GM18951 (cell line): ENCODE measurements around the gene DENND5B.

ENCODE experiments used
- POLR2A ChIP-seq: IDR thresholded peaks from 4 replicates; pipeline ENCODE4 v1.6.1; 2011; ENCODE audit warnings: mild to moderate bottlenecking; ENCODE audit not compliant: insufficient read length, insufficient read depth; ENCODE audit errors: extremely low read depth
- in situ Hi-C: fragments of 300-500 bp; cut with MboI; formaldehyde crosslinking; loops from one replicate; pipeline ENCODE4 v1.12.0; 2022; ENCODE audit warnings: low sequenced_read_pairs, mixed read lengths, inconsistent platforms; ENCODE audit not compliant: unreplicated experiment

Gene DENND5B

GRCh38 chr12:31605531-31605930 is 14.6 kb upstream of the DENND5B start:
- TF ChIP-seq POLR2A = no peak
- in situ Hi-C loops = no loop called here

DNA sequence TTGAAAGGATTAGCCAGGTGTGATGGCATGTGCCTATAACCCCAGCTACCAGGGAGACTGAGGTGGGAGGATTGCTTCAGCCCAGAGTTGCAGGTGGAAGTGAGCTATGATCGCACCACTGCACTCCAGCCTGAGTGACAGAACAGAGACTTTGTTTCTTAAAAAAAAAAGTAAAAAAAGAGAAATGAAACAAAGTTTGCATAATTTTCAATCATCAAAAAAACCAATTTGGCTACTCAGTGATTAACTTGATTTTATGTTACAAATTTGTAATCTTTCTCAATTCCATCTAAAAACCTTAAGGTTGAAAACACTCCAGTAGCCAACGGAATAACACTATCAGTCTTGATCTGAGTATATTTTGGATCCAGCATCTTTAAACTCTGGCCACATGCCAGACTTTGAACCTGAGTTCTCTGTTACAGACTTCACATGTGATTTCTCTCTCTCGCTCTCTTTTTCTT is 12.6 kb upstream of the DENND5B start:
- no peak for TF ChIP-seq POLR2A
- in situ Hi-C loops = no loop called here

DNA sequence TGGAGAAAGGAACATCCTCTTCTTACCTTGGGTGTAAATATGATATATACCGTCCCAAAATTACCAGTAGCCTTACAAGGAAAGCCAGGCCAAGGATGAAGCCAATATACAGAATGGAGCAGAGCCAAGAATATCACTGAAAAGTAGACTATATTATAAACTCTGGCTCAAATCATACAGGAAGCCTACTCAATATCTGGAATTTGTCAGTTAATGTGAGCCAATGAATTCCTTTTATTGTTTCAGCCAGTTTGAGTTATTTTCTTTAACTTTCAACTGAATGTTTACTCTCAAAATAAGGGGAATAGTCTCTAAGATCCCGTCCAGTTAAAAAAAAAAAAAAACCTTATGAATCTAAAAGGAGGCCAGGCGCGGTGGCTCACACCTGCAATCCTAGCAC is 9.8 kb upstream of the DENND5B start:
- no peak for TF ChIP-seq POLR2A
- in situ Hi-C loops = no loop called here

DNA sequence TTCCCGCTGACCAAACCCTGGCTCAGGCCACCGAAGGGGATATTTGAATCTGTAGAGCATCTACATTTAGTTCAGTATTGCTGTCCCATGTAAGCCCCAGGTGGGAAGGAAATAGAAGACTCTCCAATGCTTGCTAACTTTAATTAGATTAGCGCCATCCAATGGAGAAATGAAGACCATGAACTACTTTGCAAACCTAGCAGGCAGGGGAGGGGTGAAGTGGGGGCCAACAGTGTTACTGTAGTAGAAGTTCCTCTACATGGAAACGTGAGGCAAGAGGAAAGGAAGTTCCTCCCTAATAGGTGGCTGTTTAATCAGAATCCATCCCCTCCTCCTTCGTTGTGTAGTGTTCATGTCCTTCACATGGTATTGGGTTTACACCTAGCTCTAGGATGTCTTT is 9.3 kb upstream of the DENND5B start:
- TF ChIP-seq POLR2A = no peak
- in situ Hi-C loops = no loop called here

DNA sequence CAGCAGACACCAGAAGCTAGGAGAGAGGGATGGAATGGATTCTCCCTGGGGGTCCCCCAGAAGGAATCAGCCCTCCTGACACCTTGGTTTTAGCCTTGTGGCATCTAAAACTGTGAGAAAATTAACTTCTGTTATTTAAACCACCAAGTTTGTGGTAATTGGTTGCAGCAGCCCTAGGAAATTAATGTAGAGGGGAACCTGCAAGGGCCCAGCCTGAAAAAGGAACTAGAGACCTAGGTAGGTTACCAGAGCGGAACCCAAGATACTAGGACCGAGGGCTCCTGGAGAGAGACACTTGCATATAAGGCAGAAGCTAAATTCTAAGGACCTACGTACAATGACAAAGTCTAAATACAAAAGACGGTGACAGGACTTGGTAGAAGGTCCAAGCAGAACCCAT is 8.1 kb upstream of the DENND5B start:
- TF ChIP-seq POLR2A = no peak
- in situ Hi-C loops = no loop called here

DNA sequence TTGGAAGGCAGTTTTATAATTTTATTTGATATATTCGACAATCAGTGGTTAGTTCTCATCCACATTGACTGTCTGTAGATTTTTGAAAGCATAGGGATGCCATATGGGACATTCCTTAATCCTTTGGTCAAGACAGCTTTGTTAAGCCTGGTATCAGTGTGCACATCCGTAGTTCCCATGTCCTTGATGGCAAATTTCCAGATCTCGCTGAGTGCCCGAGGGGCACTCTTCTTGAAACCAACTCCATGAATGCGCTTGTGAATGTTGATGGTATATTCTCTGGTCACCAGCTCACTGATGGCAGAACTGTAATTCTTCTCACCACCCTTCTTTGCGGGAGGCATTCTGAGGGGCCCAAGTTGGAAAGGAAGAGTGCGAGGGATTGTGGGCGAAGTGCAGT is 6.1 kb upstream of the DENND5B start:
- in situ Hi-C loops = no loop called here
- no peak for TF ChIP-seq POLR2A

- in situ Hi-C loops = no loop called here
- TF ChIP-seq POLR2A = no peak
Measured at GRCh38 chr12:31594681-31595080, 3.7 kb upstream of the DENND5B start.

GRCh38 chr12:31591380-31591901 is 505 bp upstream of the DENND5B start:
- in situ Hi-C loops = no loop called here

DNA sequence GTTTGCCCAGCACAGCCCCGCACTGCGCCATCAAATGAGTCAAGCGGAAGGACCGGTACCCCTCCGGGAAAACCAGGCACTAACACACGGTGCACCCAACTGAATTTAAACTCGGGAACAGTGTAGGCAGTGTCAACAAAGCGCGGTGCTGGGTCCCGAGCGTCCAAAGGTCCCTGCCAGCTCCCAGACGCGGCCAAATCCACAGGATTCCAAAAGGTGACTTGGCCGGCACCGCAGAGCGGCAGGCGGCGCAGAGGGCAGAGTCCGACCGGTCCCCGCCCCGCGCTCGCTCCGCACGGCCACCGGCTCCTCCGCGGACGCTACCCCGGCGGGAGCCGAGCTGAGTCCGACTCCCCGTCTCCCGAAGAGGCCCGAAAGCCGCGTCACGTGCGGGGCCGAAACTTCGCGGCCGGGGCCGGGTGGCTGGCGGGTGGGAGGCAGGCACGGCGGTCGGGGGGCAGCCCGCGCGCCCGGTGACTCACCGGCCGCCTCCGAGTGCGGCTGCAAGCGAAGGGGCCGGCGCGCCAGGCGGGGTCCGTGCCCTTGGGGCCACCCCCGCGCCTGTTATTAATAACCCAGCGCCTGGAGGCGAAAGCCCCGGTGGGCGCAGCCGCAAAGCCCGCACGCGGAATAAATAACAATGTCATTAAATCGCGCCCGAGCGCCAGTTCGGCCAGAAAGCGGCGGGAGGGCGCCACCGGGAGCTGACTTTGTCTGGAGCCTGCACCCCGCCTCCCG is 863 bp downstream of the DENND5B start:
- in situ Hi-C loops = no loop called here
- no peak for TF ChIP-seq POLR2A

More at GRCh38 chr12:31591380-31591901, 505 bp upstream of the DENND5B start:
- TF ChIP-seq POLR2A = no peak

- no peak for TF ChIP-seq POLR2A
- in situ Hi-C loops = no loop called here
Measured at GRCh38 chr12:31589598-31589903, 1.4 kb downstream of the DENND5B start.

DNA sequence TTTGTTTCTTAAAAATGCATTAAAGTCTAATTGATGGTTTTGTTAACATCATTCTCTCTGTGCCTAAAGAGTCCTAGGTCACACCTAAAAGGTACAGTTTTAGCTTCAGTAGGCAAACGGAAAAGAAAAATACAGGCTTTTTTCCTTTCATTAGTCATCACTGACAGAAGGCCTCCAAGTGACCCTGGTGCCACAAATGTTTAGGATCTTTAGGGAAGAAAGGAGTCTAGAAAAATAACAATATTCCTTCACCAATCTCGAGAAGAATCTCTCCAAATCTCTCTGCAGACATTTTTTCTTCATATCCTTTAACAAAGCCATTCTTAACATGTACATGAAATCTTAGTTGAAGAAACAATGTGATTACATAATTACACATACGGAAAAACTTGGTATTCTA is 2.0 kb downstream of the DENND5B start:
- TF ChIP-seq POLR2A = no peak

DNA sequence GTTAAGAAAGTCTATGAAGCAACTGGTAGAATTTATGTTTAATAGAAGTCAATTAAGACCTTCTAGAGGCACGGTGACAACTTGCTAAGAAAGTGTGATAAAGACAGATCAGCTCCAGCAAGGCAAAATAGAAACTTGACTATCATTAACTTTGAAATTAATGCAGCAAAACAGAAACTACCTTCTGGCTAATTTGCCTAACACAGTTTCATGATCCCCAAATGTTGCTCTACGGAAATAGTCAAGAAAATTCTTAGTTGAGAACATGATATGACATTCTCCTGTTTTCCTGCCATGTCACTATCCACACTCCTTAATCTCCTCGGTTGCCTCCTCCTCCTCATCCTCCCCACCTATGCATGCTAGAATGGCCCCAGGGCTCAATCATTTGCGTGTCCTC is 4.2 kb downstream of the DENND5B start:
- in situ Hi-C loops = no loop called here
- TF ChIP-seq POLR2A = no peak

More for the DNA sequence above, 2.0 kb downstream of the DENND5B start:
- in situ Hi-C loops = no loop called here

GRCh38 chr12:31585895-31586294 is 5.0 kb downstream of the DENND5B start:
- in situ Hi-C loops = no loop called here
- no peak for TF ChIP-seq POLR2A

- in situ Hi-C loops = no loop called here
- TF ChIP-seq POLR2A = no peak
Measured at GRCh38 chr12:31585271-31585670, 5.7 kb downstream of the DENND5B start.
